Activated T-cell treated with anti-CD3 and anti-CD28 coated beads, Interleukin-2, amount 50 U/mL, for 4 hours (primary cell): ENCODE measurements around the gene EMILIN1. TPM values are rescaled to one million over a fixed set of nuclear protein-coding genes. Genes with fewer than 3 reads are reported as not detected.

Experiments
- ATAC-seq, 2 donors: fragments of 200-7000 bp; cut with Tn5 transposase; one replicate each; pipeline ENCODE4 v1.10.0; 2021
- DNase-seq: peaks from one replicate; pipeline ENCODE4 v3.0.0-alpha.2; 2020
- H3K27me3 Mint-ChIP-seq: one replicate; pipeline ENCODE4 v1.8.0; 2021; ENCODE audit warnings: low read depth, mixed read lengths
- H3K36me3 Mint-ChIP-seq: one replicate; pipeline ENCODE4 v1.8.0; 2022; ENCODE audit warnings: mixed read lengths; ENCODE audit not compliant: insufficient read depth
- H3K4me1 Mint-ChIP-seq: one replicate; pipeline ENCODE4 v1.8.0; 2021; ENCODE audit warnings: low read depth, mixed read lengths
- H3K4me3 Mint-ChIP-seq: one replicate; pipeline ENCODE4 v1.8.0; 2021; ENCODE audit warnings: mild to moderate bottlenecking, moderate library complexity, mixed read lengths
- H3K9me3 Mint-ChIP-seq: one replicate; pipeline ENCODE4 v1.8.0; 2021; ENCODE audit warnings: mixed read lengths
- total RNA-seq, 3 donors: library from RNA; stranded (reverse); gene quantifications; one replicate each; pipeline ENCODE4 v1.2.1, GENCODE V29; 2021

The EMILIN1 gene
- total RNA-seq, 3 donors from 2014 or later = 0.76 to 1.4 (median 1.3) TPM

GRCh38 chr2:27126252-27126710, 47.9 kb downstream of the EMILIN1 start:
- Mint-ChIP-seq H3K9me3 (no peaks in the 10 kb centered on the region), H3K4me1 (peaks cover 15% of the 10 kb centered on the region), H3K4me3 (no peak overlapping the region), H3K27me3 (no peaks in the 10 kb centered on the region), H3K36me3 (peaks cover 13% of the 10 kb centered on the region)
- ATAC-seq (no peak), DNase-seq (no peak)

GRCh38 chr2:27127883-27128667, 49.7 kb downstream of the EMILIN1 start:
- Mint-ChIP-seq H3K4me3 (no peak overlapping the region), H3K4me1 (peaks cover 17% of the 10 kb centered on the region), H3K27me3 (no peaks in the 10 kb centered on the region), H3K9me3 (no peaks in the 10 kb centered on the region), H3K36me3 (peaks cover 15% of the 10 kb centered on the region)
- no peak for ATAC-seq
- DNase-seq = no peak

DNA sequence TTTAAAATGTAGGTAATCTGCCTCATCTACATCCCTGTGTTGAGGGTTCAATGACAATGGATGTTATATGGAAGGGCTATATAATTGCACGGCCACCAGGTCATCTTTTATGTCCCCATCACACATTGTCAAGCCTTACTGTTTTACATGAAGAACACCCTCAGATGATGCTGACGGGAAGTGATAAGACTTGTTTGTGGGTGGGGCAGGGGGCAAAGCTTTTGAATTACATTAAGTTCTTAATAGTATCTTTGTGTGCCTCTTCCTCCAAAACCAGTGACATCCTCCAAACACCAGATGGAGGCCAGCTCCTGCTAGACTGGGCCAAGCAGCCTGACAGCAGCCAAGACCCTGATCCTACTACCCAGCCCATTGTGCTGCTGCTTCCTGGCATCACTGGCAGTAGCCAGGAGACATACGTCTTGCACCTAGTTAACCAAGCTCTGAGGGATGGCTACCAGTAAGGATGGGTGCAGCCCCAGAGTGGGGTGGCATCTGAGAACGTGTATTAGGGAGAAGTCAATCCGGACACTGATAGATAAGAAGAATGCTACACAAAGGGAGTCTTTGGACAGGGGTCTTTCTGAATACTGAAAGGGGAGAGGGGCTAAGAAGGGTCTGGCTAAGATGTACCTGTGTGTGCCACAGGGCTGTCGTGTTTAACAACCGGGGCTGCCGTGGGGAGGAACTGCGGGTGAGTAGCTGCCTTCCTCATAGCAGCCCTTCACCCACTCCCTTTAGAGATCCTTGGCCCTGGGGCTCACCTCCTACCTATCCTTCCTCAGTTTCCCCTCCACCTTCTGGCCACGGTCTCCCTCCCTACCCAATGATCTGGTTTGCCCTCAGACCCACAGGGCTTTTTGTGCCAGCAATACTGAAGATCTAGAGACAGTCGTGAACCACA, 50.5 kb downstream of the EMILIN1 start:
- Mint-ChIP-seq H3K27me3 (no peaks in the 10 kb centered on the region), H3K9me3 (no peaks in the 10 kb centered on the region), H3K4me1 (peaks cover 20% of the 10 kb centered on the region), H3K4me3 (no peak overlapping the region), H3K36me3 (peaks cover 15% of the 10 kb centered on the region)
- ATAC-seq = no peak
- no peak for DNase-seq

DNA sequence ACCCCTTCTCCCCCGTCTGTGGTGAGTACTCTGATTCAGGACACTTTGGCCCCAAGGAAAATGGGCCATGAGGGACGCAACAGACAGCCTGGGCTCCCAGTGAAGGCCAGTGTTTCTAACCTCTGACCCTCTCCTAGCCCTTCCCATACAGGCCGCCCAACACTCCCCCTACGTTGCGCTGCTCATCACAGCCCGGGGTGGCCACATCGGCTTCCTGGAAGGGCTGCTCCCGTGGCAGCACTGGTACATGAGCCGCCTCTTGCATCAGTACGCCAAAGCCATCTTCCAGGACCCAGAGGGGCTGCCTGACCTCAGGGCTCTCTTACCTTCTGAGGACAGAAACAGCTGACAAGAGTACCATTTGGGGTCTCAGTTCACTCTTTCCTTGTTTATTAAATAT, 52.0 kb downstream of the EMILIN1 start:
- Mint-ChIP-seq H3K4me1 (peaks cover 21% of the 10 kb centered on the region), H3K36me3 (peaks cover 15% of the 10 kb centered on the region), H3K4me3 (no peak overlapping the region), H3K27me3 (no peaks in the 10 kb centered on the region), H3K9me3 (no peaks in the 10 kb centered on the region)
- no peak for ATAC-seq
- no peak for DNase-seq

DNA sequence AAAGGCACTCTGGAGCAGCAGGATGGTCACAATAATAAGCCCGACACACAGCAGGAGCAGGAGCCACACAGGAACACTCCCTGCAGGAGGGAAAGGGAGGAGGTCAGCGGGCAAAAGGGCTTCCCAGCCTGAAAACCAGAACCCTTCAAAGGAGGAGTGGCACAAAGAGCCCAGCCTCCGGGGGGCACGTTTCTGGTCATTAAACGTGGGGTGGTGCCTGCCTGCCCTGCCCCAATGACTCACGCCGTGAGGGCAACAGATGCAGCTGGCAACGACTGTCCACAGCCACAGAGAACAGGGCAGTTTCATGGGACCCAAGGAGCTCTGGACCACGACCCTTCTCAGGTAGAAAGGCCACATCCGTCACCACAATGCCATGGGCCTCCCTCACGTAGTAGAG, 53.0 kb downstream of the EMILIN1 start:
- Mint-ChIP-seq H3K4me1 (peaks cover 21% of the 10 kb centered on the region), H3K36me3 (peaks cover 15% of the 10 kb centered on the region), H3K27me3 (no peaks in the 10 kb centered on the region), H3K4me3 (peak overlapping the region; percentile 42), H3K9me3 (no peaks in the 10 kb centered on the region)
- ATAC-seq = no peak
- no peak for DNase-seq

- ATAC-seq (peak; percentile 20 to 32), DNase-seq (no peak)
- H3K9me3 Mint-ChIP-seq = no peaks in the 10 kb centered on the region
- no peaks in the 10 kb centered on the region for H3K27me3 Mint-ChIP-seq
- peaks cover 15% of the 10 kb centered on the region for H3K36me3 Mint-ChIP-seq
- H3K4me3 Mint-ChIP-seq = peak overlapping the region; percentile 91
- H3K4me1 Mint-ChIP-seq = peaks cover 21% of the 10 kb centered on the region
Measured at GRCh38 chr2:27133195-27133875, 54.9 kb downstream of the EMILIN1 start.

DNA sequence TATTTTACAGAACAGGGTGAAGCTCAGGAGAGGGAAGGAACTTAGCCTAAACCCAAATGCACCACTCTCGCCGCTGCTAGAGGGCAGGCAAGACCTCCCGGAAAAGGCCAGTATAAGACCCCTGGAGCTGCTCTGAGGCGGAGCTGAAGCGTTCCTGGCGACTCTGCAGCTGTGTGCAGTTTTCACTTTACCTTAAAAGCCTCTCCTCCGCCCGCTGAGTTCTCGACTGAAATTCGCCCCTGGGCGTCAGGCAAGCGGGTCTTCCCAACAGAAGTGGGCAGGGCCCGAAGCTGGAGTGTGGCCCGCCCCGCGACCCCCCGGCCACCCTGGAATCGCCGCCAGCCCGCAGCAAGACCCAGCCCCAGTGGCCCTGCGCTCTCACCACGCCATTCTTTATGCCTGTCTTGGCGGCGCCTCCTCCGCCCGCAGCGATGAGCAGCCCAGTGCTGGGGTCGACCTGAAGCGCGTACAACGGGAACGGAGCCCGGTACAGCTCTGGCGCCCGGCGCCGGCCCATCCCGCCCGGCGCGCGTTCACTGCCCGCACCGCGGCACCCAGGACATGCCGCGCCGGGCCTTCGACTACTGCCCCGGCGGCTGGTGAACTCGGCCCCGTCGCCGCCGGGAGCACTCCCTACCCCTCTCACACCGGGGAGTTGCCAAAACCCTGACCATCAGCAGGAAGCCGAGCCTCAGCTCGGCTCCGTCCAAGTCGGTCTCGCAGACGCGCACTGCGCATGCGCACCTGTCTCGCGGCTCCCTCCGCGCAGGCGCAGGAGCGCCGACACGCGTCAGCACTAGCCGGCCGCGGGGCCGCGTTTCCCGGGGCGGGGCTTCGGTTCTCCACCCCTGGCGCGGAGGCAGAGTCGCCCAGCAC, 55.7 kb downstream of the EMILIN1 start, which contains the start of gene PREB:
Gene PREB, minus strand, starts transcription at position 732 of the 876 bp plus-strand sequence. Its CDS starts 215 bp downstream, at position 517.
- Mint-ChIP-seq H3K36me3 (peaks cover 15% of the 10 kb centered on the region), H3K9me3 (no peaks in the 10 kb centered on the region), H3K4me3 (peak within 1 kb of the TSS; percentile 91), H3K4me1 (peaks cover 21% of the 10 kb centered on the region), H3K27me3 (no peaks in the 10 kb centered on the region)
- ATAC-seq (peak; percentile 92 to 95), DNase-seq (peak; percentile 99)

DNA sequence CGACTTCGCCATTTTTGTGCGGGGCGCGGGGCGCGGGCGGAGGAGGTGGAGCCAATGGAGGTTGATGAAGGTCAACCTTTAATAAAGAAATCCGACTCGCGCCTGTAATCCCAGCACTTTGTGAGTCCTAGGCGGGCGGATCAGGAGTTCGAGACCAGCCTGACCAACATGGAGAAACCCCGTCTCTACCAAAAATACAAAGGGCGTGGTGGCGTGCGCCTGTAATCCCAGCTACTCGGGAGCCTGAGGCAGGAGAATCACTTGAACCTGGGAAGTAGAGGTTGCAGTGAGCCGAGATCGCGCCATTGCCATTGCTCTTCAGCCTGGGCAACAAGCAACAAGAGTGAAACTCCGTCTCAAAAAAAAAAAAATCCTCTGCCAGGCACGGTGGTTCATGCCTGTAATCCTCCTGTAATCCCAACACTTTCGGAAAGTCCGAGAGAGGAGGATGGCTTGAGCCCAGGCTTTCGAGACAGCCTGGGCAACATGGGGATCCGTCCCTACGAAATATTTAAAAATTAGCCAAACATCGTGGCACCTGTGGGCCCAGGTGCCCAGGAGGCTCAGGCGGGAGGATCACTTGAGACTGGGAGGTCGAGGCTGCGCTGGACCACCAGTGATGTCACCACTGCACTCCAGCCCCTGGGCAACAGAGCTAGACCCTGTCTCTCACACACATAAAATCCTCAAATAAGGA, 56.5 kb downstream of the EMILIN1 start:
- H3K36me3 Mint-ChIP-seq = peaks cover 12% of the 10 kb centered on the region
- H3K4me3 Mint-ChIP-seq = peak overlapping the region; percentile 91

GRCh38 chr2:27135478-27135955, 57.1 kb downstream of the EMILIN1 start:
- H3K9me3 Mint-ChIP-seq = no peaks in the 10 kb centered on the region
- H3K4me3 Mint-ChIP-seq = peak overlapping the region; percentile 91
- H3K4me1 Mint-ChIP-seq = peaks cover 21% of the 10 kb centered on the region

More for the DNA sequence above, 56.5 kb downstream of the EMILIN1 start:
- no peak for DNase-seq
- no peaks in the 10 kb centered on the region for H3K9me3 Mint-ChIP-seq
- H3K4me1 Mint-ChIP-seq = peaks cover 21% of the 10 kb centered on the region
- no peaks in the 10 kb centered on the region for H3K27me3 Mint-ChIP-seq
- ATAC-seq = no peak

More at GRCh38 chr2:27135478-27135955, 57.1 kb downstream of the EMILIN1 start:
- ATAC-seq = no peak
- no peaks in the 10 kb centered on the region for H3K27me3 Mint-ChIP-seq
- H3K36me3 Mint-ChIP-seq = peaks cover 9% of the 10 kb centered on the region
- no peak for DNase-seq

Other genes with a start within 250 kb of the EMILIN1 start
- not detected for gene DPYSL5, start 230.5 kb upstream of the EMILIN1 start, total RNA-seq
- gene MAPRE3, start 108.0 kb upstream of the EMILIN1 start, total RNA-seq = 1 to 10 TPM; 3.7 to 4.3 (median 3.8) TPM
- 10 to 100 TPM; 59.0 to 71.3 (median 60.4) TPM for gene TMEM214, start 45.6 kb upstream of the EMILIN1 start, total RNA-seq
- gene AGBL5, start 26.9 kb upstream of the EMILIN1 start, total RNA-seq = 10 to 100 TPM in 1 of 3 donors, 1 to 10 TPM in 2; 6.5 to 11.2 (median 9.2) TPM
- 100 to 1,000 TPM; 225 to 244 (median 229) TPM for gene OST4, start 7.0 kb upstream of the EMILIN1 start, total RNA-seq
- gene KHK, start 8.2 kb downstream of the EMILIN1 start, total RNA-seq = 10 to 100 TPM in 1 of 3 donors, 1 to 10 TPM in 2; 5.2 to 10.7 (median 5.5) TPM
- gene CGREF1, start 40.5 kb downstream of the EMILIN1 start, total RNA-seq = 1 to 10 TPM; 2.6 to 7.3 (median 2.7) TPM
- gene ABHD1, start 45.2 kb downstream of the EMILIN1 start, total RNA-seq = not detected
- gene PREB, start 56.0 kb downstream of the EMILIN1 start, total RNA-seq = 100 to 1,000 TPM in 2 of 3 donors, 10 to 100 TPM in 1; 98.0 to 119 (median 106) TPM
- not detected for gene PRR30, start 60.8 kb downstream of the EMILIN1 start, total RNA-seq
- gene TCF23, start 70.4 kb downstream of the EMILIN1 start, total RNA-seq = not detected
- 10 to 100 TPM; 84.1 to 91.7 (median 85.1) TPM for gene ATRAID, start 133.4 kb downstream of the EMILIN1 start, total RNA-seq
- gene SLC5A6, start 133.7 kb downstream of the EMILIN1 start, total RNA-seq = 100 to 1,000 TPM; 128 to 143 (median 141) TPM
- 100 to 1,000 TPM; 162 to 201 (median 185) TPM for gene CAD, start 138.8 kb downstream of the EMILIN1 start, total RNA-seq
- under 1 TPM; 0.15 to 0.43 (median 0.18) TPM for gene SLC30A3, start 184.4 kb downstream of the EMILIN1 start, total RNA-seq
- not detected for gene DNAJC5G, start 196.8 kb downstream of the EMILIN1 start, total RNA-seq
- gene TRIM54, start 203.8 kb downstream of the EMILIN1 start, total RNA-seq = under 1 TPM; 0.21 to 0.40 (median 0.22) TPM
- 1 to 10 TPM in 1 of 3 donors, under 1 TPM in 2; 0.71 to 1.1 (median 0.78) TPM for gene UCN, start 229.8 kb downstream of the EMILIN1 start, total RNA-seq
- 10 to 100 TPM; 84.6 to 89.4 (median 87.5) TPM for gene MPV17, start 244.5 kb downstream of the EMILIN1 start, total RNA-seq